CD8-positive, alpha-beta memory T cell (primary cell): Measurements from ENCODE around the gene CAPN14. TPM values are rescaled to one million over a fixed set of nuclear protein-coding genes. Genes with fewer than 3 reads are reported as not detected.
"Not testable (repeated sequence)": the region's sequence is repeated elsewhere in the genome, so short reads cannot be mapped to it uniquely, and the experiment has no call there.

ENCODE experiments used
- CTCF ChIA-PET: fragments of 350-600 bp; sonication (Branson Sonifier 250); formaldehyde crosslinking; loops from one replicate; lab custom pipeline; 2021; ENCODE audit warnings: antibody characterized with exemption; lab: Charles Lee
- POLR2A ChIA-PET: fragments of 350-600 bp; sonication (Branson Sonifier 250); formaldehyde crosslinking; loops from one replicate; lab custom pipeline; 2021; ENCODE audit warnings: antibody characterized with exemption; lab: Charles Lee
- DNase-seq, 5 donors: peaks; one replicate each; pipeline versions ENCODE4 v3.0.0 to v3.0.0-alpha.2; 2020 to 2022; ENCODE audit warnings: mixed read lengths in 1 of 5
- H3K27ac ChIP-seq: one replicate; pipeline ENCODE4 v1.7.0; 2013; ENCODE audit warnings: low read depth, mild to moderate bottlenecking, low read length, moderate library complexity
- H3K27me3 ChIP-seq: 2 replicates; pipeline ENCODE4 v1.7.0; 2013; ENCODE audit warnings: low read length, mild to moderate bottlenecking; ENCODE audit not compliant: insufficient read depth, poor library complexity, severe bottlenecking
- H3K36me3 ChIP-seq: 2 replicates; pipeline ENCODE4 v1.7.0; 2013; ENCODE audit warnings: mild to moderate bottlenecking, low read length, moderate library complexity; ENCODE audit not compliant: insufficient read depth
- H3K4me1 ChIP-seq: 2 replicates; pipeline ENCODE4 v1.7.0; 2013; ENCODE audit warnings: mild to moderate bottlenecking, low read length, moderate library complexity; ENCODE audit not compliant: insufficient read depth
- H3K4me3 ChIP-seq: 2 replicates; pipeline ENCODE4 v1.7.0; 2013; ENCODE audit warnings: mild to moderate bottlenecking, low read length
- H3K9me3 ChIP-seq: 2 replicates; pipeline ENCODE4 v1.7.0; 2013; ENCODE audit warnings: mild to moderate bottlenecking, low read length
- H3K27ac Mint-ChIP-seq, 8 donors: one replicate each; pipeline ENCODE4 v1.8.0; 2020 to 2021; ENCODE audit warnings: mixed read lengths in 8 of 8, mild to moderate bottlenecking in 6 of 8, inconsistent platforms in 3 of 8, moderate library complexity in 3 of 8
- H3K27me3 Mint-ChIP-seq, 2 donors: one replicate each; pipeline ENCODE4 v1.8.0; 2020 to 2021; ENCODE audit warnings: mixed read lengths in 2 of 2, mild to moderate bottlenecking in 1 of 2, moderate library complexity in 1 of 2
- H3K36me3 Mint-ChIP-seq, 3 donors: one replicate each; pipeline ENCODE4 v1.8.0; 2020 to 2021; ENCODE audit warnings: mixed read lengths in 3 of 3, inconsistent platforms in 1 of 3, mild to moderate bottlenecking in 1 of 3
- H3K4me1 Mint-ChIP-seq, 3 donors: one replicate each; pipeline ENCODE4 v1.8.0; 2020 to 2021; ENCODE audit warnings: mixed read lengths in 3 of 3, inconsistent platforms in 1 of 3, mild to moderate bottlenecking in 1 of 3
- H3K4me3 Mint-ChIP-seq, 7 donors: one replicate each; pipeline ENCODE4 v1.8.0; 2020 to 2021; ENCODE audit warnings: mixed read lengths in 7 of 7, mild to moderate bottlenecking in 6 of 7, moderate library complexity in 4 of 7, inconsistent platforms in 2 of 7
- H3K9me3 Mint-ChIP-seq, 5 donors: one replicate each; pipeline ENCODE4 v1.8.0; 2020 to 2022; ENCODE audit warnings: mixed read lengths in 5 of 5, mild to moderate bottlenecking in 3 of 5, moderate library complexity in 2 of 5, inconsistent platforms in 1 of 5
- polyA plus RNA-seq: library from polyadenylated mRNA; unstranded; fragments of 300-500 nt; fragmentation: Illumina TruSeq; gene quantifications from one replicate; pipeline ENCODE4 v1.2.3, GENCODE V29; 2021
- total RNA-seq, 2 experiments: library from RNA; stranded (reverse); gene quantifications; one replicate each; pipeline ENCODE4 v1.2.3, GENCODE V29; 2021

Gene CAPN14
- total and polyA plus RNA-seq, 3 experiments from 2014 or later: 0.07 to 0.40 (median 0.31) TPM

GRCh38 chr2:31183973-31184372, 33.3 kb downstream of the CAPN14 start:
- POLR2A ChIA-PET: not testable (repeated sequence)

GRCh38 chr2:31176742-31177141, 40.6 kb downstream of the CAPN14 start:
- Mint-ChIP-seq H3K4me1 (no peaks in the 10 kb centered on the region), H3K36me3 (no peaks in the 10 kb centered on the region), H3K27me3 (peaks cover 0 to 3% of the 10 kb centered on the region in 2 donors), H3K9me3 (no peaks in the 10 kb centered on the region), H3K27ac (no peak overlapping the region), H3K4me3 (no peak overlapping the region)
- no peaks in the 10 kb centered on the region for H3K36me3 ChIP-seq
- H3K9me3 ChIP-seq: no peaks in the 10 kb centered on the region
- no peak overlapping the region for H3K27ac ChIP-seq
- ChIA-PET POLR2A (no interaction called here), CTCF (no interaction called here)
- no peak overlapping the region for H3K4me3 ChIP-seq
- no peaks in the 10 kb centered on the region for H3K27me3 ChIP-seq
- no peak for DNase-seq
- H3K4me1 ChIP-seq: no peaks in the 10 kb centered on the region

More at GRCh38 chr2:31183973-31184372, 33.3 kb downstream of the CAPN14 start:
- H3K36me3 Mint-ChIP-seq, H3K4me1 ChIP-seq, H3K27me3 Mint-ChIP-seq, H3K27ac ChIP-seq, H3K9me3 Mint-ChIP-seq, H3K4me3 Mint-ChIP-seq, H3K4me1 Mint-ChIP-seq, H3K27me3 ChIP-seq, H3K27ac Mint-ChIP-seq, H3K9me3 ChIP-seq, H3K4me3 ChIP-seq, DNase-seq, CTCF ChIA-PET, H3K36me3 ChIP-seq: not testable (repeated sequence)

GRCh38 chr2:31171142-31171541, 46.2 kb downstream of the CAPN14 start:
- Histone ChIP-seq H3K9me3 (no peaks in the 10 kb centered on the region), H3K4me3 (no peak overlapping the region), H3K4me1 (no peaks in the 10 kb centered on the region), H3K27ac (no peak overlapping the region), H3K27me3 (no peaks in the 10 kb centered on the region), H3K36me3 (no peaks in the 10 kb centered on the region)
- Mint-ChIP-seq H3K36me3 (no peaks in the 10 kb centered on the region), H3K4me1 (no peaks in the 10 kb centered on the region), H3K4me3 (no peak overlapping the region), H3K9me3 (no peaks in the 10 kb centered on the region), H3K27ac (no peak overlapping the region), H3K27me3 (peaks cover 4 to 5% of the 10 kb centered on the region in 2 donors)
- CTCF ChIA-PET: interaction anchor here (0.7 to 2.6 kb wide), 5 partner anchors 159 to 1006 kb away, joined by 3 to 16 read pairs (median 6); no protein-coding TSS in a partner anchor
- DNase-seq: no peak
- POLR2A ChIA-PET: no interaction called here

- H3K4me3 Mint-ChIP-seq: no peak overlapping the region
- Histone ChIP-seq H3K27me3 (no peaks in the 10 kb centered on the region), H3K9me3 (no peaks in the 10 kb centered on the region), H3K36me3 (no peaks in the 10 kb centered on the region), H3K27ac (no peak overlapping the region), H3K4me3 (no peak overlapping the region), H3K4me1 (no peaks in the 10 kb centered on the region)
- H3K27ac Mint-ChIP-seq: no peak overlapping the region
- DNase-seq: peak; percentile 14 to 60 (median 17)
- ChIA-PET CTCF (interaction anchor here (0.7 to 2.6 kb wide), 13 partner anchors 9 to 1006 kb away, joined by 3 to 16 read pairs (median 5); no protein-coding TSS in a partner anchor), POLR2A (no interaction called here)
- H3K4me1 Mint-ChIP-seq: no peaks in the 10 kb centered on the region
- H3K27me3 Mint-ChIP-seq: peaks cover 4 to 6% of the 10 kb centered on the region in 2 donors
- H3K36me3 Mint-ChIP-seq: peaks cover 0 to 1% (median 0%) of the 10 kb centered on the region in 3 donors
- H3K9me3 Mint-ChIP-seq: no peaks in the 10 kb centered on the region
Measured at GRCh38 chr2:31170071-31170698, 47.1 kb downstream of the CAPN14 start.

GRCh38 chr2:31168291-31168690, 49.0 kb downstream of the CAPN14 start:
- H3K4me1 Mint-ChIP-seq: no peaks in the 10 kb centered on the region
- Histone ChIP-seq H3K36me3 (no peaks in the 10 kb centered on the region), H3K27me3 (no peaks in the 10 kb centered on the region), H3K4me1 (no peaks in the 10 kb centered on the region), H3K27ac (no peak overlapping the region), H3K4me3 (no peak overlapping the region), H3K9me3 (no peaks in the 10 kb centered on the region)
- H3K9me3 Mint-ChIP-seq: no peaks in the 10 kb centered on the region
- CTCF ChIA-PET: interaction anchor here (0.6 to 2.4 kb wide), 6 partner anchors 11 to 1004 kb away, joined by 3 to 9 read pairs (median 4); no protein-coding TSS in a partner anchor
- no peak for DNase-seq
- peaks cover 5 to 9% of the 10 kb centered on the region in 2 donors for H3K27me3 Mint-ChIP-seq
- H3K36me3 Mint-ChIP-seq: peaks cover 0 to 1% (median 0%) of the 10 kb centered on the region in 3 donors
- peak overlapping the region in 1 of 8 donors; percentile 59 for H3K27ac Mint-ChIP-seq
- POLR2A ChIA-PET: no interaction called here
- H3K4me3 Mint-ChIP-seq: no peak overlapping the region

- no peak for DNase-seq
- no peaks in the 10 kb centered on the region for H3K9me3 Mint-ChIP-seq
- POLR2A ChIA-PET: no interaction called here
- H3K9me3 ChIP-seq: no peaks in the 10 kb centered on the region
- no peak overlapping the region for H3K27ac Mint-ChIP-seq
- H3K4me3 ChIP-seq: no peak overlapping the region
- no peaks in the 10 kb centered on the region for H3K36me3 ChIP-seq
- peaks cover 5 to 13% of the 10 kb centered on the region in 2 donors for H3K27me3 Mint-ChIP-seq
- H3K4me1 ChIP-seq: no peaks in the 10 kb centered on the region
- CTCF ChIA-PET: interaction anchor here (0.9 to 1.3 kb wide), 3 partner anchors 16 to 453 kb away, joined by 3 to 4 read pairs (median 4); no protein-coding TSS in a partner anchor
- H3K27me3 ChIP-seq: no peaks in the 10 kb centered on the region
- H3K27ac ChIP-seq: no peak overlapping the region
- no peak overlapping the region for H3K4me3 Mint-ChIP-seq
- H3K36me3 Mint-ChIP-seq: peaks cover 0 to 1% (median 0%) of the 10 kb centered on the region in 3 donors
- H3K4me1 Mint-ChIP-seq: no peaks in the 10 kb centered on the region
Measured at GRCh38 chr2:31166925-31167324, 50.4 kb downstream of the CAPN14 start.

- Mint-ChIP-seq H3K27ac (no peak overlapping the region), H3K27me3 (peaks cover 5 to 16% of the 10 kb centered on the region in 2 donors), H3K4me1 (no peaks in the 10 kb centered on the region), H3K36me3 (peaks cover 0 to 1% (median 0%) of the 10 kb centered on the region in 3 donors), H3K9me3 (no peaks in the 10 kb centered on the region), H3K4me3 (no peak overlapping the region)
- H3K4me3 ChIP-seq: no peak overlapping the region
- H3K4me1 ChIP-seq: no peaks in the 10 kb centered on the region
- H3K36me3 ChIP-seq: no peaks in the 10 kb centered on the region
- no peak overlapping the region for H3K27ac ChIP-seq
- ChIA-PET POLR2A (no interaction called here), CTCF (no interaction called here)
- no peak for DNase-seq
- H3K9me3 ChIP-seq: no peaks in the 10 kb centered on the region
- H3K27me3 ChIP-seq: no peaks in the 10 kb centered on the region
Measured at GRCh38 chr2:31163011-31163539, 54.2 kb downstream of the CAPN14 start.

GRCh38 chr2:31161637-31162036, 55.7 kb downstream of the CAPN14 start:
- Mint-ChIP-seq H3K27me3 (peaks cover 6 to 20% of the 10 kb centered on the region in 2 donors), H3K4me3 (no peak overlapping the region), H3K27ac (no peak overlapping the region), H3K9me3 (no peaks in the 10 kb centered on the region), H3K4me1 (no peaks in the 10 kb centered on the region), H3K36me3 (peaks cover 0 to 1% (median 0%) of the 10 kb centered on the region in 3 donors)
- CTCF ChIA-PET: interaction anchor here (1.3 to 2.1 kb wide), 2 partner anchors 8 to 171 kb away, joined by 3 to 5 read pairs; no protein-coding TSS in a partner anchor
- POLR2A ChIA-PET: no interaction called here
- Histone ChIP-seq H3K4me3 (no peak overlapping the region), H3K9me3 (no peaks in the 10 kb centered on the region), H3K4me1 (no peaks in the 10 kb centered on the region), H3K27me3 (no peaks in the 10 kb centered on the region), H3K36me3 (no peaks in the 10 kb centered on the region), H3K27ac (no peak overlapping the region)
- DNase-seq: no peak
